ENCODE results near the gene NLRC3.
"Not testable (repeated sequence)": the region's sequence is repeated elsewhere in the genome, so short reads cannot be mapped to it uniquely, and the experiment has no call there.

The NLRC3 gene

DNA sequence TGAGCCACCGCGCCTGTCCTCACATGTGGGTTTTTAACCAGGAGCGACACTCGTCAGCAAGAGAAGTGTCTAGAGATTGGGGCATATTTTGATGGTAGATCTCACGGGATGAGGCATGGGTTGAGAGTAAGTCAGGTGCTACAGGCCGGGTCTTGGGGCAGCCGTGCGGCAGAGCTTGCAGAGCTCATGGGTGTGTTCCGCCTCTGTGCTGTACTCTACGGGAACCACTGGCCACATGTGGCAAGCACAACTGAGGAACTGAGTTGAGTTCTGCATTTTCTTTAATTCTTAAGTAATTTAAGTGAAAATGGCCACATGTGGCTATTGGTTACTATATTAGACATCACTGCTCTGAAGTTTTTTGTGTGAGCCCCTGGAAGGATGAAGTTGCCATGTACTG lies 66.8 kb downstream of the NLRC3 start:
- DNase-seq: no peak

DNA sequence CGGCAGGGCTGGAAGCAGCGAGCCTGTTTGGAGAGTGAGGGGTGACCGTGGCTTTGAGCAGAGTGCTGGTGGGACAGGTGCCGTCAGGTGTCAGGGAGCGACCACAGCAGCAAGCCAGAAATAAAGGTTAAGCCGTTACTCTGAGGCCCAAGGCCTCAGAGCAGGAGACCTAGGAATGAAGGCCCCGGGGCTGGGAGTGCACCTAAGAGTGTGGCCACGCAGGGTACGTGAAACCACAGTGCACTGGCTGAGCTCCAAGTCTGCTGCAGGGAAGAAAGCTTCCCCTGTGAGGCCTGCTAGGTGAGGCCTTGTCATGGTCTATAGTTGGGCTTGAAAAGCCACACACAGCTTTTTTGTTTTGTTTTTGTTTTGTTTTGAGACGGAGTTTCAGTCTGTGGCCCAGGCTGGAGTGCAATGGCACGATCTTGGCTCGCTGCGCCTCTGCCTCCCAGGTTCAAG lies 67.7 kb downstream of the NLRC3 start:
- DNase-seq: peak; percentile 81

DNA sequence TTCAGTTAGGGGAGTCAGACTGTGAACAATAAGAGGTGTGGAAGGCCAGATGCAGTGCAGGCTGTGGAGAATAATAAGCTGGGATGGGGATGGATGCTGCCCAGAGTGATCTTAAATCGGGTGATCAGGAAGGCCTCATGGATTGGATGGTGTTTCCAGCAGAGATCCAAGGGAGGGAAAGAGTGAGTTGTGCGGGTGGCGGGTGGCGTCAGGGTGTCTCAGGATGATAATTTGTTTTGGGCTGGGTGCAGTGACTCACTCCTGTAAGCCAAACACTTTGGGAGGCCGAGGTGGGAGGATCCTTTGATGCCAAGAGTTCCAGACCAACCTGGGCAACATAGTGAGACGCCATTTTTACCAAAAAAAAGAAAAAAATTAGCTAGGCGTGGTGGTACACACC lies 68.5 kb downstream of the NLRC3 start:
- DNase-seq: no peak

DNA sequence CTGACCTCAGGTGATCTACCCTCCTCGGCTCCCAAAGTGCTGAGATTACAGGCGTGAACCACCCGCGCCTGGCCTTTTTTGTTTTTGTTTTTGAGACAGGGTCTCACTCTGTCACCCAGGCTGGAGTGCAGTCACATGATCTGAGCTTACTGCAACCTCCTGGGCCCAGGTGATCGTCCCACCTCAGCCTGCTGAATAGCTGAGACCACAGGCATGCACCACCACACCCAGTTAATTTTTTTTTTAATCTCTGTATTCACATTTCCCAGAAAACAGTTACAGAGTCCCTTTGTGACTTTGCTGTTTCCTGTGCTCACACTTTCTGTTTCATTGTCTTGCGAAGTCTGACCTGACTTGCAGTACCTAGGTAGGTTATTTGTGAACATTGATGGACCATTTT lies 73.7 kb downstream of the NLRC3 start:
- DNase-seq: peak; percentile 58

DNA sequence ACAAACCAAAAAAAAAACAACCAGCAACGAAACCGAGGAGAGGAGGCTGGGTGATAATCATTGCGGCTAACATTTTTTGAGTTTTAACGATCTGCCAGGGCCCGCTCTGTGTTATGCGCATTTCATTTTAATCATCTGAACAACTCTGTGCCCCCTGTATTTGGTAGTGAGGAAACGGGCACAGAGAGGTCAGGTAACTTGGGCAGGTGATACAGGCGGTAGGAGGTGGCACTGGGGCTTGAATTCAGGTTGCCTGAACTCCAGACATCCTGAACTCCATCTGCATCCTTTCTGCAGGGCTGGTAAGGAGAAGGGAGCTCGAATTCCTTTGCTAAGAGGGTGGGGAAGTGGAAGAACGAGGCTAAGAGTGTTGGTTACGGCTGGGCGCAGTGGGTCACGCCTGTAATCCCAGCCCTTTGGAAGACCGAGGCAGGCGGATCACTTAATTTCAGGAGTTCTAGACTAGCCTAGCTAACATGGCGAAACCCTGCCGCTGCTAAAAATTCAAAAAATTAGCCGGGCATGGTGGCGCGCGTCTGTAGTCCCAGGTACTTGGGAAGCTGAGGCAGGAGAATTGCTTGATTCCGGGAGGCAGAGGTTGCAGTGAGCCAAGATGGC lies 75.3 kb downstream of the NLRC3 start:
- DNase-seq: no peak

DNA sequence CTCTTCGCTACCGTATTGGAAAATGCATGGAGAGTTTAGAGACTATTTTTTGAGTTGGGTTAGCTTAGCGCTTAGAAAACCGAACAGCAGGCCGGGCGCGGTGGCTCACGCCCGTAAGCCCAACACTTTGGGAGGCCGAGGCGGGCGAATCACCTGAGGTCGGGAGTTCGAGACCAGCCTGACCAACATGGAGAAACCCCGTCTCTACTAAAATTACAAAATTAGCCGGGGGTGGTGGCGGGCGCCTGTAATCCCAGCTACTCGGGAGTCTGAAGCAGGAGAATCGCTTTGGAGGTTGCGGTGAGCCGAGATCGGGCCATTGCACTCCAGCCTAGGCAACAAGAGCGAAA lies 75.8 kb downstream of the NLRC3 start:
- not testable (repeated sequence) for DNase-seq

DNA sequence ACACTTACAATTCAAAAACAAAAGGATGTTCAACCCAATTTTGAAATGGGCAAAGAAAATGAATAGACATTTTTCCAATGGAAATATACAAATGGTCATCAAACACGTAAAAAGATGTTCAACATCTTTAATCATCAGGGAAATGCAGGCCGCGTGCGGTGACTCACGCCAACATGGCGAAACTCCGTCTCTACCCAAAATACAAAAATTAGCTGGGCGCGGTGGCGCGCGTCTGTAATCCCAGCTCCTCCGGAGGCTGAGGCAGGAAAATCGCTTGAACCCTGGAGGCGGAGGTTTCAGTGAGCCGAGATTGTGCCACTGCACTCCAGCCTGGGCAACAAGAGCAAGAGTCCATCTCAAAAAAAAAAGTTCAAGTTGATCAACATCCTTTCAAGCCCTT lies 78.2 kb downstream of the NLRC3 start:
- DNase-seq: no peak

DNA sequence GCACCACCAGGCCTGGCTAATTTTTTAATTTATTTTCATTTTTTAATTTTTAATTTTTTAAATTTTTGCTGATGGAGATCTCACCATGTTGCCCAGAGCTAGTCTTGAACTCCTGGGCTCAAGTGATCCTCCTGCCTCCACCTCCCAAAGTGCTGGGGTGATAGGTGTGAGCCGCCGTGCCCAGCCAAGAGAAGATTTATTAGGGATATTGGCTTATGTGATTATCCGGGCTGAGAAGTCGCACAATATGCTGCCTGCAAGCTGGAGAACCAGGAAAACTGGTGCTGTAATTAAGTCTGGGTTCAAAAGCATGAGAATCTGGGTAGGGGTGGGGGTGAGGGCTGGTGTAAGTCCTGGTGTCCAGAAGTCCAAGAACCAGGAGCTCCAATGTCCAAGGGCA lies 79.4 kb downstream of the NLRC3 start:
- no peak for DNase-seq

DNA sequence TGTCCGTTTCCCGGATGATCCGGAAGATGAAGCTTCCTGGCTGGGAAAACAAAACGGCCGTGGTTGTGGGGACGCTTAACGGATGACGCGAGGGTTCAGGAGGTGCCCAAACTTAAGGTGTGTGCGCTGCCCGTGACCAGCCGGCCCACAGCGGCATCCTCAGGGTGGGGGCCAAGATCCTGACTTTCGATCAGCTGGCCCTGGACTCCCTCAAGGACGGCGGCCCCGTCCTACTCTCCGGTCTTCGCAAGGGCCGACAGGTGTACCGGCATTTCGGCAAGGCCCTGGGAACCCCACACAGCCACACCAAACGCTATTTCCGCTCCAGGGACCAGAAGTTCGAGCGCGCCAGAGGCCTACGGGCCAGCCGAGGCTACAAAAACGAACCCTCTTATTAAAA lies 80.8 kb downstream of the NLRC3 start:
- no peak for DNase-seq

DNA sequence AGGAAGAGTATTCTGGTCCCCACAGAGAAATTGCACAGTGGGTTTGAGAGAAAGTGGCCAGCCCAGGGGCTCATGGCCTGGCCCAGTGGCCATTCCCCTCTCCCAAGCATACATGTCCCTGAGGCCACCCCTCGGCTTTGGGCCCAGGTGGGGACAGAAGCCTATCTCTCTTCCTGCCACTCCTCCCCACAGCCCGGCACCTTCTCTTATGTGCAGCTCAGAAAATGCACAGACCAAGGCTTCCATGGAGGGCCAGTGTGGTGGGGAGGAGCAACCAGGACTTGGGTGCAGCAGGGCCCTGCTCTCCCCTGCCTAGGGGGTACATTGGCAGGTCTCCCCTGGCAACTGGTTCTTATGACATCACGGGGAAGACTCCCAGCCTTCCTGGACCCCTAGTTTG lies 82.0 kb downstream of the NLRC3 start, which contains the start of gene C16orf90:
Gene C16orf90, minus strand, starts transcription at position 314 of the 400 bp plus-strand sequence. Its CDS starts 68 bp downstream, at position 246.
- no peak for DNase-seq

DNA sequence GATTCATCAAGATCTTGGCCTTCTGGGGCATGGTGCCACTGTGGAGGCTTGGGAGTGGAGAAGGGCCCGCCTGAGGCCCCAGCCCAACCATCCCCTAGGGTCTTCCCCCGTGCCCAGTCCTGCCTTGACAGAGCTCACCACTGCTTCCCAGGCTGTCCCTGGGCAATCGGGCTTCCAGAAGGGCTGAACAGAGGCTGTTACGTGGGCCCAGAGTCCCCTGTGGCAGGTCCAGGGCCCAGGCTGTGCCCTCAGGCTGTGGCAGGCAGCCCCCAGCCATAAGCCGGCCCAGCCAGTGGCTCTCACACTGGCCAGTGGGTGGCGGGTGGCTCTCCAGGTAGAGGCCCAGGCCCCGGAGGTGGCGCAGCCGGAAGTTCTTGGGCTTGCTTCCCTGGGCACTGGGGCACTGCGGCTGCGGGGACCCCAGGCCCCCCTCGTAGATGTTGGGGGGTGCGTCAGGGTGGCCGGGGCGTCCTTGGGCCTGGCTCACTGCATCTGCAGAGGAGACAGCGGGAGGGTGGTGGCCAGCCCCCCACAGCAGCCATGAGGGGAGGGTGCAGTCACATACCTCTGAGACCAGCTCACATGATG lies 82.7 kb downstream of the NLRC3 start:
- DNase-seq: no peak

DNA sequence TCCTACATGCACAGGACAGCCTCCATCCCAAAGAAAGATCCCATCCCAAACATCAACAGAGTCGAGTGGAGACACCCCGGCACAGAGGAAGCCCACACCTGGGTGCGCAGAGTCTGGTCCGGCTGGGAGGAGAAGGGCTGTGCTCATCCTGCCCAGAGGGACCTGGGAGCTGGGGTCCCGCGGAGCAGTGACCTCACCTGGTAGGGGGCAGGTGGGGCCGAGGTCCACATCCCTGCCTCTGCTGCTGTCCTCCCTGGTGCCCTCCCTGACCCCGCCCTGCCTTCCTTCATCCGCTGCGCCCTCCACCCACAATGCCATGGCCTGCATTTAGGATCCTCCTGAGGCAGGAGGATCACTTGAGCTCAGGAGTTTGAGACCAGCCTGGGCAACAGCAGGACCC lies 84.8 kb downstream of the NLRC3 start:
- no peak for DNase-seq

DNA sequence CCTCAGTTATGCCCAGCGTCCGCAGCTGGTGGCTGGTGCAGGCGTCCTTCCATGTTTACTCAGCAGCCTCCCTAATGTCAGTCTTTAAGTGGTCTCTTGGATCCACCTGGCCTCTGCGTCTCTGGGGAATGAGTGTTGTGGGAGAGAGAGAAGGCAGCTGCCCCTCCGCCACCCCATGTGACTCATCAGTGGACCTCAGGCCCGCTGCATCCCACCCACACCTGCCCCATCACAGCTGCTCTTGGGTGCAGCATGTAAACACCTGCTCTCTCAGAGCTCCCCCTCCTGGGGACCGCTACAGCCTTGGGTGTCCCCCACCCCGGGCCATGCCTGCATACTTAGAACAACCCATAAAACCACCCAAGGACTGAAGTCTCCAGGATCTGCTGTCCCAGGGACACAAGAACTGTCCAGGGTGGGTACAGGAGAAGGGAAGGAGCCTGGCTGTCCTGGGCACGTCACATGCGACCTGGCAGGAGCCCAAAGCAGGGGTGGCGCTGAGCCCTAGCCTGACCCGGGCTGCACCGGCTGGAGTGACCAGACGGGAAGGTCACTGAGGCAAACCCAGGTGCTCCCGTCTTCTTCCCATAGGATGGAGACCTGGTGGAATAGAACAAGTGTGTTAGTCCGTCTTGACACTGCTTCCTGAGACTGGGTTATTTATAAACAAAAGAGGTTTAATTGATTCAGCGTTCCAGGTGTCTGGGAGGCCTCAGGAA lies 86.1 kb downstream of the NLRC3 start:
- no peak for DNase-seq

Measured in activated CD4-positive, alpha-beta T cell treated with anti-CD3 and anti-CD28 coated beads for 48 hours (primary cell).